Right ventricle myocardium superior (tissue), 1 donor: ENCODE measurements around the gene HPS1. TPM values are rescaled to one million over a fixed set of nuclear protein-coding genes. Genes with fewer than 3 reads are reported as not detected.
A peak's percentile ranks its signal among the peaks of the same experiment; 100 is the strongest.

Experiments
- ATAC-seq: fragments of 200-7000 bp; cut with Tn5 transposase; one replicate; pipeline ENCODE4 v1.9.1; 2020; ENCODE audit warnings: mild to moderate bottlenecking; ENCODE audit not compliant: poor library complexity
- DNase-seq: peaks from one replicate; pipeline ENCODE4 v3.0.0-alpha.2; 2020
- intact Hi-C: fragments of 100-400 bp; cut with DNase I; formaldehyde crosslinking; loops from one replicate; pipeline ENCODE4 v1.11.2; 2022
- long read RNA-seq: library from polyadenylated mRNA; unstranded; transcript quantifications from one replicate; pipeline ENCODE4 v2.0.0, GENCODE V29; 2021
- total RNA-seq: library from RNA; stranded (reverse); fragmentation: NEBNext Ultra II Directional; extraction: Animal tissue kit (Norgen Biotek cat#: 25700); gene quantifications from one replicate; pipeline ENCODE4 v1.2.1, GENCODE V29; 2021
- donor health status: DM: no; HTN: yes; CAD: no; lungs with severe emphysema.

HPS1 gene
- 25.6 TPM for total RNA-seq
- long read RNA-seq, transcript HPS1-201 (20 exons, 3,703 nt), result major isoform, 17 of 109 reads
- long read RNA-seq, transcript HPS1-207 (4 exons, 922 nt), result minor isoform, 5 of 109 reads
- long read RNA-seq, partial matches to known transcripts, result 19 of 109 reads
- long read RNA-seq, other reads (novel, unspliced or antisense), result 65 of 109 reads

DNA sequence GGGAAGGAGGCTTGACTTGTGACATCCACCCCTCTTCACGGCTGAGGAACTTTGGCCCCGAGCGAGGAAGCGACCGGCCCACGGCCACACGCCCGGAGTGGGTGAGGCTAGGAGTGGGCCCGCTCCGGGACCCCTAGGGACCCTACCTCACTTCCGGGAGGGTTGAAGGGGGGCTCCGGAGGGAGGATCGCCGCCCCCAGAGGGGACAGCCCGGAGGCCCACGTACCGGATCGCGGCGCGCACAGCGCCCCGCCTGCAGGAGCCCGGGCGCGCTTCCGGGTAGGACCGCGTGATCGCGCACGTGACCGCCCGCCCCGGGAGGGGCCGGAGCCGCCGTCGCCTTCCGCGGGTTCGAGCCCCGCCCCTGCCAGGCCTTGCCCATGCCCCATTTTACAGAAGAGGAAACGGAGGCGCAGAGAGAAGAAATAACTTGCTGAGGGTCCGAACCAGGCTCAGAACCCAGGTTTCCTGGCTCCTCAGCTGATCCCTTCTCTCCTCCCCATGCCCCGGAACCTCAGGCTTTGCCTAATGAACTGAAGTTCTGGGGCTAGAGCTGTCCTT lies at the start of gene HPS1:
Gene HPS1 (minus strand): TSS at position 275 of the 561 bp plus-strand sequence. CDS start 3,695 bp downstream, outside the sequence.
- intact Hi-C loops, result no loop called here
- DNase-seq (peak; percentile 91), ATAC-seq (peak; percentile 98)

DNA sequence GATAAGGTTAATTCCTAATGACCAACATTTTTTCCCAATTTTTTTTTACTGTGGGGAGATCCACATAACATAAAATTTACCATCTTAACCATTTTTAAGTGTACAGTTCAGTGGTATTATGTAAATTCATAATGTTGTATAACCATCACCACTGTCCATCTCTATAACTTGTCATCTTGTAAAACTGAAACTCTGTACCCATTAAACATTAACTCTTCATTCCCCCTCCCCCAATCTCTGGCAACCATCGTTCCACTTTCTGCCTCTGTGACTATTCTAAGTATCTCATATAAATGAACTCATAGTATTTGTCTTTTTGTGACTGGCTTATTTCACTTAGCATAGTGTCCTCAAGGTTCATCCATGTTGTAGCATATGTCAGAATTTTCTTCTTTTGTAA lies 46.0 kb upstream of the HPS1 start:
- intact Hi-C loops, result no loop called here
- ATAC-seq, result no peak
- no peak for DNase-seq

DNA sequence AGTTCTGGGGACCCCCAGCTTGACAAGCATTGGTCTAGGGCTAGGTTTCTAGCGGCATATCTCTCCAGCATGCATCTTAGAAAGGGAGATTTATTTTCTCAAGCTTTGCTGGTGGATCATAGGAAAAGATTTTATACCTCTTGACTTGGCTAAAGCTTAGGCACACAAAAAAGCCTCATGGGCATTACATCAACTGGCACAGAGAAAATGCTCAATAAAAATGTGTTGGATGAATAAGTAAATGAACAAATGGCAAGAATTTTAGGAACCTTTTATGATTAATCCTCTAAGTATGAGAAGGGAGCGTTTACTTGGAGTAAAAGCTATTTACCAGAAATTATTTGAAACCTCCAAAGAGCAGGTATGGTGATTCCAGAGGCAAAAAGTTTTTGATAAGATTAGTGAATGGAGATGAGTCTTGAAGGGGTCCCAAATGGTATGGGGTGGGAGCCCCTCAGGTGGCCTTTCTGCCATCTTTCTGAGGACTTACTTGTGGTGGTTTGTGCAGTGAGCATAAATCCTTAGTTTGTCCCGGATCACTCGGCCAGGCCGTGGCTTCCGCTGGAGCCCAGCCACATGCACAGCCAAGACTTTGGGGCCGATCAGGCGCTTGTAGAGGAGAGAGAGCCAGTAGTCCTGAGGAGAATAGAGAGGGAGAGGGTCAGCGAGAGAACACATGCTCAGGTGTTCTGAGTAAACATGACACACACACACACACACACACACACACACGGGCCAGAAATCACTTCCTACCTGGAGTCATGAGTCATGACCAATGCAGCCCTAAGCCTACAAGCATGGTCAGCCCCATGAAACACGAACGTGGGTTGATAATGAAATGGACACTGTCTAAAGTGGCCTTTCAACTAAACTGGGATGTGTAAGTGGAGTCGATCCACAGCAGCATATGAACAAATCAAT lies 43.1 kb upstream of the HPS1 start:
- intact Hi-C loops, result no loop called here
- no peak for ATAC-seq

DNA sequence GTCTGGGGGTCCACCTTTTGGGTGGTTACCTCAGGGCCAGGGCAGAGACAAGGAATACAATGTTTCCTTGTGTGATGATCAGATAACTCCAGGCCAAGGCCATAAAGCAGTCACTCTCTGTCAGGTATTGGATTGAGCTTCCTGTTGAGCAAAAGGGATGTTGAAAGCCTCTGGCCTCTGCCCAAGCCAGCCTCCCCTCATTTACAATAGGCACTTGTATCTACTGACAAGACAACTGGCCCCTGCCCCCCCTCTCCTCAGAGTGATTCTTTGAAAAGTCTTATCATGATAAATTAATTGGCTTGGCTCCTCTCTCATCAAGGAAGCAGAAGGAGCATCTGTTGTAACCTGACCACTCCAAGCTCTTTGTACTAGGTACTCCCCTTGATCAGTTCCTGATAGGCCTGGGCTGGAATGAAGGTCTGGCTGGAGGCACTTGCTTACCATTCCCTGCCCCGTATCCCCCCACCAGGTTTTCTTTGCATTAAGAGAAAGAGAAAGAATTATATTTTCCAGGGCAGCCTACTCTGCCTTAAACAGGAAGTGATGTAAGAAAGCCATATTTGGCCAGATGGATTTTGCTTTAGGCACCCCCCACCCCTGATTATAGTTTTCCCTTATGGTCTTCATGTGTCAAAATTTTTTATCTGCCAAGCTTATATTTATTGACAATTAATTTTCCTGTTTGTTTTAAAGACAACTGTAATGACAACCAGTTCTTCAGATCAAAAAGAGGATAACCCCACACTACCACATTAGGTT lies 42.1 kb upstream of the HPS1 start:
- no peak for ATAC-seq
- intact Hi-C loops, result no loop called here
- DNase-seq, result no peak

More for the DNA sequence above, 43.1 kb upstream of the HPS1 start:
- no peak for DNase-seq

DNA sequence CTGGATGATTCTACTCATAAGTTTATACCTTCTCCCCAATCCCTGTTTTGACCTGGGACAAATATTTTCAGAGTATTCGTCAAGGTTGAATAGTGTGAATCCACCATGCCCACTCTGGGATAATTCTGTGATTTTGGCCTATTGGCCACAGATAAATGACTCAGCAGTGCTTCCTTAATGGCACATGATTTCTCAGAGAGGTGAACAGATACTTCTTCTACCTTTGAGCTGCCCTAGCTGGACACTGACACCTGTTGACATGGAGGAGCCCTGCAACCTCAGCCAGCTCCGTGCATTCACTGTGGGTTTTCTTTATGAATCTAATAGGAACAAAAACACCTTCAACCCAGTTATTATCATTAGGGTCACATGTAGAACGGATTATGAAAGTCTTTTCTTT lies 40.9 kb upstream of the HPS1 start:
- no peak for ATAC-seq
- intact Hi-C loops, result no loop called here
- DNase-seq, result no peak

DNA sequence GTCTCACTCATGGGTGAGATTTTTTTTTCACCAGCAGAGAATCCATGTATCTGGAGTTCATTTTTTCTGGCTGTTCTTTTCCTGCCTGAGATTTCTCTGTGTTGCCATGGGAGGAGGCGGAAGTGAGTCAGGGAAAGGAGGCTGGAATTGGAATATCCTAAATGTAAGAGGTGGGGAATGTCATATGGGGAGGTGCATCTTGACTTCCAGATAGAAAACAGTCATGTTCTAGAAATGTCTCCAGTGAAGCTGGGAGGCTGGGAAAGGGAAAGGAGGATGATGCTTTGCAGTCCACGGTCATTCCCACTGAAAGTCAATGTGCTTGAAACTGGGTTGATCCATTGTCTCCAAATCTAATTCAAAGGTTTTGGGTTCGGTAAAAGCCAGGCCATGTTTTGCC lies 39.7 kb upstream of the HPS1 start:
- no peak for ATAC-seq
- intact Hi-C loops, result no loop called here
- no peak for DNase-seq

DNA sequence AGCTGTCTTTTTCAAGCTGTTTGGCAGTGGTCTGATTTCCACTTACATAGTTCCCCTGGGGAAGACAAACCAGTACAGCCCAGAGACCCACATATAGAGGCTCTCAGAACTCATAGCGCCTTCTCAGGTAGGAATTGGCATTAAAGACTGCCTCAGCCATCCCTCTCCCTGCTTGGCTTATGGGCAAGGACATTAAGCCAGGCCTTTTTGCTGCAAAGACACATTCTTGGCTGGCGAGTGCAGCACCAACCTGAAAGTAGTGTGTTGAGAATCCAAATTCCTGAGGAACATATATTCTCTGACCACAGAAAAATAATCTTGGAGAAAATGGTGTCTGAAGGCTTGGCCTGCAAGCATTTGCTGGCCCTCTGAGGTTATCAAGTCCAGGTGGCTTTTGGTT lies 39.2 kb upstream of the HPS1 start:
- intact Hi-C loops, result no loop called here
- DNase-seq (no peak), ATAC-seq (no peak)

DNA sequence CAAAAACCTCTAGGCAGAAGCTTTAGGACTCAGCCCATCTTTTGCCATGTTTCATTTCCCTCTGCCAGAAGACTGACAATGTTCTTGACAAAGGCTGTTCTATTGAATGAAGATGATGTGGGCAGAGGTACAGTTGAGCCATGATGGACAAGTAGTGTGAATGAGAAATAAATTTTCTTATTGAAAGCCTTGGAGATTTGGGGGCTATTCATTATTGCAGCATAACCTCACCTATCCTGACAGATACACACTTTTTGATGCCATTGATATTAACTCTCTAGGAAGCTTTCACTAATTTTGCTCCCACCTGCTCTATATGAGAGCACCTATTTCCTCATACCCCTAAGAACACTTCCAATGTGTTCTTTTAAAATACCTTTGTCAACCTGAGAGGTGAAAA lies 36.9 kb upstream of the HPS1 start:
- intact Hi-C loops, result no loop called here
- DNase-seq, result no peak
- no peak for ATAC-seq

DNA sequence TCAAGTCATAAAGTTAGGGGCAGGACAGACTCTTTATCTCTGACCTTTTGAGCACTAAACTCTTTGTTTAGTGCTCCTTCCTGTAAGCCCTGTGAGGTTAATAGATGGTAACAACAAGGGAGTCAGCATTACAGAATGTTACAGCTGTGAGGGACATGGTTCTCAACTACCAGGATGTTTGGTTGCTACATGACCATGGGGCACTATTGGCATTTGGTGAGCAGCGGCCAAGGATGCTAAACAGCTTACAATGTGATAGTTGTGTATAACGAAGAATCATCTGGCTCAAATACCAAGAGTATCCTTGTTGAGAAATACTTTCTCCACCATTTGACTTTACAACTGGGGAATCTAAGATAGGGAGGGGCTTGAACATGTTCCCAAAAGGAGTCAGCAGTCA lies 35.4 kb upstream of the HPS1 start:
- intact Hi-C loops, result no loop called here
- ATAC-seq (no peak), DNase-seq (no peak)

DNA sequence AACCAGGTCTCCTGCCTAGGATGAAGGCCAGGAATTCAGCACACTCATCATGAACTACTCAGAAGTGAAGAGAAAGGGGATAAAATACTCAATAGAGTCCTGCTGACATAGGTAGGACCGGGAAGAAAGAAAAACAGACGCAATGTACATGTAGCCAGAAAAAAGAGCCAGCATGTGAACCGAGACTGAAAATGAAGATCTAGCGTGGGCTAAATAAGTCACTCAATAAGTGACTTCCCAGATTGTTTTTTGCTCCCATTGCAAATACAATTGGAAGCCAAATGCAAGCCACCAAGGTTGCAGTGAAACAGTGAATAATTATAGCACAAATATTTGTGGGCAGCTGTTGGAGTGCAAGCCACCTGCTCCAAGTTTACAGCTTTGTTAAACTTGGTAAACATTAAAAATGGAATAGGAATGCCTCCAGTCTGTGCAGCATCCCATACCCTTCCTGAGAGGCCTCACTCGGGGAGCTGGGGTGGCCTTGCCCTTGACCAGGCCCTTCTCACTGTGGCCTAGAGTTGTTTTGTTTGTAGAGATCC lies 34.7 kb upstream of the HPS1 start:
- ATAC-seq (no peak), DNase-seq (no peak)
- intact Hi-C loops, result no loop called here

DNA sequence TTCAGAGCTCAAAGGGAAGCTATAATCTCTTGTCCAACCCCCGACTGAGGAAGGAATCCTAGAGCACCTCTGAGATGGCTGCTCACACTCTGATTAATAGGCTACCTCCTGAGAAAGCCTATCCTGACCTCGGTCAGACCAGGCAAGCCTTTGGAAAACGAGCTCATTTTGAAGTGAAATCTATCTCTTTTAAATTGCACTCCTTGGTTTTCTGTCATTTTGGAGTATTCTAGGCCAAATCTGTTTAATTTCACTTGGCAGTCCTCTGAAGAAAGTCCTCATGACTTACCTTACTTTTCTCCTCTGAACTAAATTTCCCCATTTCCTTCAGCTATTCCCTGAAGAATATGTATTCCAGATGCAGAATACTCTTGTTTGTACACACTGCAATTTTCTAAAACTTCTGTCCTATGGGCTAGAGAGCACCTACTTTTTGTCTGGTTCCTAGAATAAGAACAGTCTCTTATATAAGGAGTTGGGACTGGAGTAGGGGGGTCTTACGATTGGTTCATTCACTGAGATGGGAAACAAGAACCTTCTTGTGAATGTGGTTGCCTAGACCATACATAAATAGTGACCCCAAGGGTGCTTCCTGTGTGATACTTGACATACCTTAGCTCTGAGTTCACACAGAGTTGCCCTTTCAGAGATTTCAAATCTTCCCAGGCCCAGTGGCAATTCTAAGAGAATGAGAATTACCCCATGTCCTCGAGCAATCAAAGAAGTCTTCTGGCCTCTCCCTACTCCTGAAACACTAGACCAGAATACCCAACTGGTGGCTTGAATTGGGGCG lies 31.9 kb upstream of the HPS1 start:
- ATAC-seq, result no peak
- DNase-seq, result no peak
- intact Hi-C loops, result no loop called here

DNA sequence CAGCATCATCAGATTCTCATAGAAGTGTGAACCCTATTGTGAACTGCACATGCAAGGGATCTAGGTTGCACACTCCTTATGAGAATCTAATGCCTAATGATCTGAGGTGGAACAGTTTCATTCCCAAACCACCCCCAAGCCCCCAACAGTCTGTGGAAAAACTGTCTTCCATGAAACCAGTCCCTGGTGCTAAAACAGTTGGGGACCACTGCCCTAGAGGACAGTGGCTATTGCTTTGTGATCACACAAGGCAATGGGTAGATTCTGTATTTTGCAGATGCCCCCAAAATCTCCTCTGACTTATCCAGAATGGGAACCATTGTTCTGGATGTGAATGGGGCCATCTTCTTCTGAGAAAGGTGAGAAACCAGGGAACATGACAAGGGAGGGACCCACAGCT lies 31.1 kb upstream of the HPS1 start:
- DNase-seq (no peak), ATAC-seq (no peak)
- intact Hi-C loops, result no loop called here

DNA sequence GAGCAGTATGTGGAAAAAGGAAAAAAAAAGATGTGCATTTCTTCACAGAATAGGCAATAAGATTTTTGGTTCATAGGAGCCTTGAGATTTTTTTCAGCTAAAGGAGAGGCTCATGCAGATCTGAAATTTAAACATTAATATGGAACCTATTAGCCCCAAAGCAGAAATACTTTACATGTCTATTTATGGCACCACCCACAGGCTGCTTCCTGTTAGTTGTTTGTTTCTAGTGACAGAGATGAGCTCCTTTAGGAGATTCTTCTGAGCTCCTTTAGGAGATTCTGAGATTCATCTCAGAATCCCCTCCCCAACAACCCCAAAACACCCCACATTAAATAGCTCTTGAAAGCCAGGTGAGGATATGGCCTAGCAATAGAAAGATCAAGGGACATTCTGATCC lies 27.9 kb upstream of the HPS1 start:
- intact Hi-C loops, result no loop called here
- ATAC-seq (no peak), DNase-seq (no peak)

DNA sequence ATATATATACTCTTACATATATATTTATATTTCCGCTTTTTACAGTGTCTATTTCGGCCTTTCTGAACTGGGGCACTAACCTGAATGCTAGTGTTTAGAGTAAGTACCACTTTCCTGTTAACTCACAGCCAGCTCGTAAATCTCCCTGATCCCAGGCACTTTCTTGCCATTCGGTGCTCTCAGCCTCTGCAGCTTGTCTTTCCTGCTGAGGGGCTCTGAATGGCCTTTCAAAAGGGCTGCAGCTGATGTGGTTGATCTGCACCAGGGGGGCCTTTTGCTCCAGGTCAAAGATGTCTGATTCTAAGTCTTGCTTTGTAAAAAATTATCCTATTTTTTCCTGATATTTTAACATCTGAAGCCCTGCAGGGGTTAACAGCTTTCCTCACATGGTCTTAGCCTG lies 25.5 kb upstream of the HPS1 start:
- no peak for ATAC-seq
- intact Hi-C loops, result no loop called here
- DNase-seq, result no peak

DNA sequence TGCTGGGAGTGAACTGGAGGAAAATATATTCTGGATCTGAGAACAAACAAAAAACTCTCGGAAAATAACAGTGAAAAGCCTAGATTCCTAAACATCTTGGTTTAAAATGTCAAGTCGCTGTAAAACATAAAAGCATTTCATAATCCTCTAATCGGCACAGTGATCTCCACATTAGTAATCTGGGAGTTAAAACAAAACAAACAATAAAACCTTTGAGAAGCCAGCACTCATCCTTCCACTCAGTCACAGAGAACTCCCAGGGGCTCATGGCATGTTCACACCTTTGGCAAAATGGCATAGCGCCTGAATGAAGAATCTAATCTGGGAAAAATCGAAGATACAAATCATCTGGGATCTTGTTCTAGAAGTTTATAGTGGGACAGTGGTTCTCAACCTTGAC lies 24.1 kb upstream of the HPS1 start:
- DNase-seq (no peak), ATAC-seq (no peak)
- intact Hi-C loops, result no loop called here

DNA sequence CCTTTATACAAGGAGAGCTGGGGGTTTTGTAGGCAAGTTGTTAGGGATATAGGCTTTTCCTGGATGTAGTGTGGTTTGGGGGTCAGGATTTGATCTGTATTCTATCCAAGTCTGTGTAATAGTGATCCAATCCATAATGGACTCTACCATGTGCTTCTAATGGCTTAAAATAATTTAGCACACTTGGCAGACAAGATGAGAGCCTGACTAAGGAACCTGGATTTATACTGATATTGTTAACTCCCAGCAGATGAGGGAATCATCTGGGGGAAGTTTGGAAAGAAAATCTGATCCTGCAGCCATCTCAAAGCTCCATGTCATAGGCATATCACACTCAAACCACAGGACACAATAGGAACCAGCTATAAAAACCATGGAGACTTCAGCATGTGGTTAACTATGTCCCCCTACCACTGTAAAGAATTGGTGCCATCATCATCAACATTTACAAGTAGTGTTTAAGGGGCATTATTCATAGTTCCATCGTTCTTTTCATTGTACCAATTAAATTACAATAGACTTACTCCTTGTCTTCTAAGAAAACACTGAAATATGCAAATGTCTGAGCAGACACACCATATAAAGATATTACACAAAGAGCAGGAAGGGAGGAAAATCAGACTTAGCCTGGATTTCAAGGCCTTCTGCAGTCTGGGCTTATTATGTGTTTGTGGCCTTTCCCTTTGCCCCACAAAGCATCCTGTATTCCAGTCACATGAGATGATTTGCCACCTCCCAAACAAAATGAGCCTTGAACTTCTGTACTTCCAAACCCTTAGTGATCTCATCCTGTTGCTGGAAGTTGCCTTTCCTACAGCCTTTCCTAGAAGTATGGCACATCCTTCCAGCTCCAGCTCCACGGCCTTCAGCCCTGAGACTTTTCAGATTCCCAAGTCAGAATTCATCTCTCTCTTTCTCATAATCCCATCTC lies 22.5 kb upstream of the HPS1 start:
- no peak for ATAC-seq
- no peak for DNase-seq
- intact Hi-C loops, result loop anchor here (5.0 to 10.0 kb wide), 2 partner anchors 196 to 778 kb away; no protein-coding TSS in a partner anchor
